GM12878 (cell line): ENCODE measurements around the gene GNAZ. TPM values are rescaled to one million over a fixed set of nuclear protein-coding genes. Genes with fewer than 3 reads are reported as not detected.

Experiments used
- ATAC-seq: fragments of 200-7000 bp; cut with Tn5 transposase; 3 replicates; pipeline ENCODE4 v1.9.1; 2020; ENCODE audit warnings: mild to moderate bottlenecking, moderate library complexity
- BruUV-seq: library from RNA; stranded (reverse); fragments of 400-500 nt; replicated peaks from 2 replicates; lab custom pipeline; 2021; lab: Mats Ljungman, UMichigan
- CTCF ChIA-PET: fragments of 300-600 bp; sonication (Branson Sonifier 250); formaldehyde crosslinking; extraction: SDS; loops from one replicate; lab custom pipeline; 2021; ENCODE audit warnings: inconsistent platforms; lab: Yijun Ruan, JAX
- POLR2A ChIA-PET: fragments of 350-600 bp; formaldehyde crosslinking; extraction: SDS; loops from one replicate; lab custom pipeline; 2021; ENCODE audit warnings: inconsistent platforms; lab: Charles Lee
- RAD21 ChIA-PET: fragments of 300-600 bp; sonication (Branson Sonifier 250); formaldehyde crosslinking; loops from one replicate; lab custom pipeline; 2023; ENCODE audit warnings: antibody characterized with exemption; ENCODE audit not compliant: unreplicated experiment; lab: Charles Lee
- SMC1A ChIA-PET: fragments of 300-600 bp; sonication (Branson Sonifier 250); formaldehyde crosslinking; loops from one replicate; lab custom pipeline; 2023; ENCODE audit not compliant: unreplicated experiment, uncharacterized antibody; lab: Charles Lee
- DNase-seq: peaks from one replicate; pipeline ENCODE4 v3.0.0-alpha.2; 2011; ENCODE audit warnings: low read depth, low spot score
- FAIRE-seq: peaks from 3 replicates; lab custom pipeline; 2011; peaks lifted over from hg19 to GRCh38; lab: Jason Lieb, UNC
- H2AFZ ChIP-seq: 2 replicates; pipeline ENCODE4 v1.6.0; 2011; ENCODE audit warnings: low read depth, low read length, control low read depth; ENCODE audit not compliant: control insufficient read depth
- H3K27ac ChIP-seq: 2 replicates; pipeline ENCODE4 v1.5.1; 2011; ENCODE audit warnings: control low read depth; ENCODE audit not compliant: control insufficient read depth, insufficient read depth
- H3K27me3 ChIP-seq, 2 experiments: replicated peaks in 1 of 2; 2 replicates each; pipeline versions ENCODE4 v1.6.0 to v1.6.1; 2011; ENCODE audit warnings: low read length in 1 of 2; ENCODE audit not compliant: control insufficient read depth in 2 of 2, insufficient read depth in 2 of 2
- H3K36me3 ChIP-seq, 2 experiments: 2 replicates each; pipeline ENCODE4 v1.5.1; 2011; ENCODE audit warnings: low read length in 1 of 2; ENCODE audit not compliant: control insufficient read depth in 2 of 2, insufficient read depth in 2 of 2
- H3K4me1 ChIP-seq: 2 replicates; pipeline ENCODE4 v1.6.1; 2011; ENCODE audit warnings: mild to moderate bottlenecking, low read length, moderate library complexity, mixed read lengths; ENCODE audit not compliant: control insufficient read depth, insufficient read depth
- H3K4me2 ChIP-seq: 2 replicates; pipeline ENCODE4 v1.6.0; 2011; ENCODE audit warnings: control low read depth; ENCODE audit not compliant: control insufficient read depth, insufficient read depth
- H3K4me3 ChIP-seq: fragments of 200-600 bp; sonication (generic); 2 replicates; pipeline ENCODE4 v1.5.1; 2016
- H3K79me2 ChIP-seq: 2 replicates; pipeline ENCODE4 v1.6.0; 2011; ENCODE audit warnings: low read length; ENCODE audit not compliant: control insufficient read depth, insufficient read depth
- H3K9ac ChIP-seq: 2 replicates; pipeline ENCODE4 v1.8.0; 2011; ENCODE audit warnings: low read length, control low read depth, mixed read lengths; ENCODE audit not compliant: control insufficient read depth, insufficient read depth
- H3K9me3 ChIP-seq: replicated peaks from 3 replicates; pipeline ENCODE4 v1.5.1; 2011; ENCODE audit warnings: mild to moderate bottlenecking, low read length; ENCODE audit not compliant: control insufficient read depth, insufficient read depth
- H4K20me1 ChIP-seq: 2 replicates; pipeline ENCODE4 v1.6.0; 2011; ENCODE audit not compliant: control insufficient read depth, insufficient read depth
- EZH2 ChIP-seq: IDR thresholded peaks from 2 replicates; pipeline ENCODE4 v1.6.1; 2012; ENCODE audit warnings: low read depth, mild to moderate bottlenecking, control low read depth, inconsistent platforms, low read length, borderline replicate concordance; ENCODE audit not compliant: control insufficient read depth
- NR2C1 ChIP-seq: fragments of 450-650 bp; IDR thresholded peaks from 2 replicates; pipeline ENCODE4 v1.6.1; 2017; ENCODE audit warnings: antibody characterized with exemption, mild to moderate bottlenecking, moderate library complexity
- PBX3 ChIP-seq: IDR thresholded peaks from 2 replicates; pipeline ENCODE4 v1.6.1; 2011; ENCODE audit warnings: mild to moderate bottlenecking, low read depth, low read length, moderate library complexity; ENCODE audit not compliant: insufficient replicate concordance
- POLR2A ChIP-seq: IDR thresholded peaks from 2 replicates; pipeline ENCODE4 v1.6.1; 2011; ENCODE audit warnings: low read depth, mild to moderate bottlenecking, low read length
- PRDM15 ChIP-seq: fragments of 450-650 bp; formaldehyde crosslinking; IDR thresholded peaks from 2 replicates; pipeline ENCODE4 v1.4.0; 2020; ENCODE audit warnings: mild to moderate bottlenecking, moderate library complexity
- RB1 ChIP-seq: fragments of 450-650 bp; formaldehyde crosslinking; IDR thresholded peaks from 2 replicates; pipeline ENCODE4 v1.6.1; 2017; ENCODE audit warnings: mild to moderate bottlenecking, borderline replicate concordance
- RBBP5 ChIP-seq: fragments of 200-600 bp; sonication (generic); conservative IDR thresholded peaks from 2 replicates; pipeline ENCODE4 v1.6.1; 2016
- SMAD5 ChIP-seq: IDR thresholded peaks from 2 replicates; pipeline ENCODE4 v1.6.1; 2016; ENCODE audit warnings: antibody characterized with exemption, low read depth
- STAT3 ChIP-seq: IDR thresholded peaks from 2 replicates; pipeline ENCODE4 v1.6.1; 2011; ENCODE audit warnings: low read depth, low read length, improper control_type of control experiment
- WRNIP1 ChIP-seq: IDR thresholded peaks from 2 replicates; pipeline ENCODE4 v1.6.1; 2011; ENCODE audit warnings: low read depth, low read length, improper control_type of control experiment, borderline replicate concordance
- WGBS: methylation state at CpG from one replicate; pipeline ENCODE4 v1.1.6; 2016; ENCODE audit warnings: low lambda C conversion rate; ENCODE audit not compliant: insufficient replicate concordance, insufficient coverage; ENCODE audit errors: missing lambda C conversion rate; 5-methylcytosine and 5-hydroxymethylcytosine counted together
- in situ Hi-C: fragments of 300-500 bp; cut with MboI; formaldehyde crosslinking; loops from 9 replicates; pipeline ENCODE4 v1.14.3; 2018; ENCODE audit warnings: mixed read lengths
- intact Hi-C: fragments of 100-400 bp; cut with micrococcal nuclease; formaldehyde crosslinking; loops from one replicate; pipeline ENCODE4 v1.14.2; 2022; ENCODE audit not compliant: unreplicated experiment
- polyA plus RNA-seq, 11 experiments: library from polyadenylated mRNA; depleted of rRNA in 4 of 11; unstranded in 6 of 11; stranded (reverse) in 5 of 11; fragments of >200 nt; fragmentation: Nextera tagmentation in 4 of 11; fragmentation: Illumina TruSeq in 1 of 11; extraction: Ambion mirVana in 4 of 11; extraction: Trizol in 1 of 11; gene quantifications; 1 replicate in 1 of 11; 2 replicates in 10 of 11; pipeline versions ENCODE4 v1.2.1 to v1.2.3, GENCODE V29; 2011 to 2016; ENCODE audit warnings: inconsistent platforms in 2 of 11, missing spikeins in 2 of 11, low read depth in 1 of 11
- total RNA-seq, 4 experiments: library from RNA; depleted of rRNA in 3 of 4; stranded (reverse); fragments of >200 nt in 3 of 4; fragmentation: Illumina TruSeq in 1 of 4; extraction: Trizol in 1 of 4; gene quantifications; 2 replicates each; pipeline versions ENCODE4 v1.2.1 to v1.2.3, GENCODE V29; 2013 to 2021

GNAZ gene
- total and polyA plus RNA-seq, 10 of the 15 experiments (the other 5 are each of a cell fraction or from before 2014, with no cell fraction given), result 0.09 to 1.0 (median 0.44) TPM; not detected in 1

GRCh38 chr22:23097412-23098229 is 27.3 kb downstream of the GNAZ start:
- TF ChIP-seq NR2C1, result no peak
- no peak for TF ChIP-seq RBBP5
- TF ChIP-seq PRDM15, result no peak
- no peak for TF ChIP-seq WRNIP1
- TF ChIP-seq RB1, result no peak
- TF ChIP-seq POLR2A, result no peak
- no peak for TF ChIP-seq SMAD5
- TF ChIP-seq EZH2, result no peak
- no peak for TF ChIP-seq STAT3
- TF ChIP-seq PBX3, result no peak
- ChIA-PET CTCF (interaction anchor here (1.3 kb wide), 1 partner anchor 137 kb away, joined by 5 read pairs; no protein-coding TSS in a partner anchor), SMC1A (no interaction called here), POLR2A (no interaction called here), RAD21 (no interaction called here)
- no peak overlapping the region for H3K4me3 ChIP-seq
- no peaks in the 10 kb centered on the region for H4K20me1 ChIP-seq
- H3K27me3 ChIP-seq, result no peaks in the 10 kb centered on the region
- BruUV-seq, result no TSS peak
- H3K4me1 ChIP-seq, result no peaks in the 10 kb centered on the region
- no peak overlapping the region for H3K9ac ChIP-seq
- no peaks in the 10 kb centered on the region for H3K9me3 ChIP-seq
- ATAC-seq, result no peak
- no peak overlapping the region for H3K27ac ChIP-seq
- FAIRE-seq, result no peak
- no peaks in the 10 kb centered on the region for H3K36me3 ChIP-seq
- 45% methylated on average over 16 of the region's 16 CpGs for WGBS
- no peak overlapping the region for H2AFZ ChIP-seq
- no peak overlapping the region for H3K4me2 ChIP-seq
- DNase-seq, result no peak
- intact Hi-C loops, result no loop called here
- H3K79me2 ChIP-seq, result no peaks in the 10 kb centered on the region
- in situ Hi-C loops, result no loop called here
